ENCODE results near the gene MPRIP. TPM values are rescaled to one million over a fixed set of nuclear protein-coding genes. Genes with fewer than 3 reads are reported as not detected.

Gene MPRIP
- total and polyA plus RNA-seq, 2 of the 13 experiments (the other 11 are each of a cell fraction or from before 2014, with no cell fraction given): 50.2 to 52.4 TPM

DNA sequence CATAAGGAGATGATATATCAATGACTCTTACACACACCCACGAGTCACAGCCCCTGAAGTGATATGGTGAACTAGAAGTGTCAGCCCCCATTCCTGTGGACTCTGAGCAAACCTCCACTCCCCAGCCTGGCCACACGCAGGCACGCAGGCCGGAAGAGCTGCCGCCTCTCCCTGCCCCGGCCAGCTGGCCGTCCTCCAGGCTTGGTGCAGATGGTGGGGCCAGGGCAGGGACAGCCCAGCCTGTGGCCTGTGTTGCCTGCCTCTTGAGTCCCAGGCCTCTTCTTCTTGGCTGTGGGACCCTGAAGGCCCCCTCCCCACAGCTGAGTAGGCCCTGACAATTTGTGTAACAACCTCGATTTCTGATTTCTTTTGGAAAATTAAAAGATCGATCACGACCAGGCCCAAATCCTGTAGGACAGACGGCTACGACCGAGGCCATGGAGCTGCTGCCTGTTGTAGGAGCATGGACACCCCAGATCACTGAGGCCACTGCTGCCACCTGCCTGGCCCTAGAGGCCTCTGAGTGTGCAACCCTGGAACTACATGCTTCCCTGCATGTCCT lies 10.0 kb upstream of the MPRIP start (continued):
- TF ChIP-seq, protein P1, sequence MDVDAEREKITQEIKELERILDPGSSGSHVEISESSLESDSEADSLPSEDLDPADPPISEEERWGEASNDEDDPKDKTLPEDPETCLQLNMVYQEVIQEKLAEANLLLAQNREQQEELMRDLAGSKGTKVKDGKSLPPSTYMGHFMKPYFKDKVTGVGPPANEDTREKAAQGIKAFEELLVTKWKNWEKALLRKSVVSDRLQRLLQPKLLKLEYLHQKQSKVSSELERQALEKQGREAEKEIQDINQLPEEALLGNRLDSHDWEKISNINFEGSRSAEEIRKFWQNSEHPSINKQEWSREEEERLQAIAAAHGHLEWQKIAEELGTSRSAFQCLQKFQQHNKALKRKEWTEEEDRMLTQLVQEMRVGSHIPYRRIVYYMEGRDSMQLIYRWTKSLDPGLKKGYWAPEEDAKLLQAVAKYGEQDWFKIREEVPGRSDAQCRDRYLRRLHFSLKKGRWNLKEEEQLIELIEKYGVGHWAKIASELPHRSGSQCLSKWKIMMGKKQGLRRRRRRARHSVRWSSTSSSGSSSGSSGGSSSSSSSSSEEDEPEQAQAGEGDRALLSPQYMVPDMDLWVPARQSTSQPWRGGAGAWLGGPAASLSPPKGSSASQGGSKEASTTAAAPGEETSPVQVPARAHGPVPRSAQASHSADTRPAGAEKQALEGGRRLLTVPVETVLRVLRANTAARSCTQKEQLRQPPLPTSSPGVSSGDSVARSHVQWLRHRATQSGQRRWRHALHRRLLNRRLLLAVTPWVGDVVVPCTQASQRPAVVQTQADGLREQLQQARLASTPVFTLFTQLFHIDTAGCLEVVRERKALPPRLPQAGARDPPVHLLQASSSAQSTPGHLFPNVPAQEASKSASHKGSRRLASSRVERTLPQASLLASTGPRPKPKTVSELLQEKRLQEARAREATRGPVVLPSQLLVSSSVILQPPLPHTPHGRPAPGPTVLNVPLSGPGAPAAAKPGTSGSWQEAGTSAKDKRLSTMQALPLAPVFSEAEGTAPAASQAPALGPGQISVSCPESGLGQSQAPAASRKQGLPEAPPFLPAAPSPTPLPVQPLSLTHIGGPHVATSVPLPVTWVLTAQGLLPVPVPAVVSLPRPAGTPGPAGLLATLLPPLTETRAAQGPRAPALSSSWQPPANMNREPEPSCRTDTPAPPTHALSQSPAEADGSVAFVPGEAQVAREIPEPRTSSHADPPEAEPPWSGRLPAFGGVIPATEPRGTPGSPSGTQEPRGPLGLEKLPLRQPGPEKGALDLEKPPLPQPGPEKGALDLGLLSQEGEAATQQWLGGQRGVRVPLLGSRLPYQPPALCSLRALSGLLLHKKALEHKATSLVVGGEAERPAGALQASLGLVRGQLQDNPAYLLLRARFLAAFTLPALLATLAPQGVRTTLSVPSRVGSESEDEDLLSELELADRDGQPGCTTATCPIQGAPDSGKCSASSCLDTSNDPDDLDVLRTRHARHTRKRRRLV (CRISPR knock-in tag; IDR thresholded peaks at IDR 0.05): no peak
- TF ChIP-seq ATF7-NPFF (CRISPR knock-in tag; IDR thresholded peaks at IDR 0.05; ENCODE audit: low read depth) (no peak), PHF21A (CRISPR knock-in tag; IDR thresholded peaks at IDR 0.05) (peak; percentile 63), PHF8 (CRISPR knock-in tag; IDR thresholded peaks at IDR 0.05) (peak; percentile 66; the same call in 1 of the 2 replicates), ZNF251 (CRISPR knock-in tag; IDR thresholded peaks at IDR 0.05) (no peak), SOX13 (IDR thresholded peaks at IDR 0.05) (no peak), SOX13 (CRISPR knock-in tag; conservative IDR thresholded peaks at IDR 0.05 in 1 of 2, IDR thresholded peaks at IDR 0.05 in 1 of 2) (peak in 1 of 2 experiments; percentile 30; a peak in 1 of 4 replicates), KDM1A (CRISPR knock-in tag; IDR thresholded peaks at IDR 0.05) (no peak), PAXIP1 (CRISPR knock-in tag; conservative IDR thresholded peaks at IDR 0.05) (peak; percentile 67), DR1 (CRISPR knock-in tag; IDR thresholded peaks at IDR 0.05) (no peak), ELF3 (CRISPR knock-in tag; IDR thresholded peaks at IDR 0.05) (peak; percentile 27; the same call in 1 of the 2 replicates), THAP7 (CRISPR knock-in tag; IDR thresholded peaks at IDR 0.05) (0 out of 2 replicates have a peak, but pooled peaks have one; percentile 48), THAP11 (CRISPR knock-in tag; IDR thresholded peaks at IDR 0.05) (peak; percentile 34; the same call in 1 of the 2 replicates), ZFX (CRISPR knock-in tag; IDR thresholded peaks at IDR 0.05; ENCODE audit: low read depth) (peak; percentile 93), ZNF44 (CRISPR knock-in tag; IDR thresholded peaks at IDR 0.05) (0 out of 2 replicates have a peak, but pooled peaks have one; percentile 59), ZNF33B (CRISPR knock-in tag; IDR thresholded peaks at IDR 0.05) (no peak), ZNF615 (CRISPR knock-in tag; IDR thresholded peaks at IDR 0.05; ENCODE audit: borderline replicate concordance) (no peak), CCDC6 (CRISPR knock-in tag; IDR thresholded peaks at IDR 0.05) (no peak), HOXA3 (CRISPR knock-in tag; IDR thresholded peaks at IDR 0.05) (peak; percentile 33; the same call in 1 of the 2 replicates), ZNF83 (CRISPR knock-in tag; IDR thresholded peaks at IDR 0.05; ENCODE audit: borderline replicate concordance) (no peak), KAT8 (CRISPR knock-in tag; IDR thresholded peaks at IDR 0.05) (peak; percentile 56; the same call in 1 of the 2 replicates)
- TF ChIP-seq, protein P2, sequence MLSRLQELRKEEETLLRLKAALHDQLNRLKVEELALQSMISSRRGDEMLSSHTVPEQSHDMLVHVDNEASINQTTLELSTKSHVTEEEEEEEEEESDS (CRISPR knock-in tag; IDR thresholded peaks at IDR 0.05; ENCODE audit: borderline replicate concordance): no peak
